Liver (tissue), 9 donors: ENCODE data around the gene ATXN7L3. TPM values are rescaled to one million over a fixed set of nuclear protein-coding genes. Genes with fewer than 3 reads are reported as not detected.
"Not testable (repeated sequence)": the region's sequence is repeated elsewhere in the genome, so short reads cannot be mapped to it uniquely, and the experiment has no call there.

Experiments used
- DNase-seq: peaks from one replicate; pipeline ENCODE4 v3.0.0-alpha.2; 2017; ENCODE audit warnings: low spot score
- H3K27ac ChIP-seq, 2 donors: one replicate each; pipeline ENCODE4 v1.7.0; 2013; ENCODE audit warnings: inconsistent platforms in 2 of 2, low read length in 2 of 2, control low read depth in 1 of 2, low read depth in 1 of 2, mild to moderate bottlenecking in 1 of 2
- H3K27me3 ChIP-seq, 4 donors: one replicate each; pipeline versions ENCODE4 v1.6.1 to v1.7.0; 2013; ENCODE audit warnings: low read length in 3 of 4, inconsistent platforms in 1 of 4, mild to moderate bottlenecking in 1 of 4, moderate library complexity in 1 of 4; ENCODE audit not compliant: control insufficient read depth in 4 of 4, insufficient read depth in 4 of 4
- H3K36me3 ChIP-seq, 4 donors: one replicate each; pipeline versions ENCODE4 v1.6.1 to v1.7.0; 2013; ENCODE audit warnings: low read length in 3 of 4, mild to moderate bottlenecking in 3 of 4, low read depth in 1 of 4, moderate library complexity in 1 of 4; ENCODE audit not compliant: control insufficient read depth in 4 of 4, insufficient read depth in 3 of 4
- H3K4me1 ChIP-seq, 4 donors: one replicate each; pipeline versions ENCODE4 v1.6.1 to v1.7.0; 2013; ENCODE audit warnings: low read length in 3 of 4, mild to moderate bottlenecking in 3 of 4, moderate library complexity in 1 of 4; ENCODE audit not compliant: control insufficient read depth in 4 of 4, insufficient read depth in 4 of 4
- H3K4me3 ChIP-seq, 3 donors: one replicate each; pipeline versions ENCODE4 v1.6.1 to v1.7.0; 2013; ENCODE audit warnings: low read length in 3 of 3, control low read depth in 1 of 3, low read depth in 1 of 3, mild to moderate bottlenecking in 1 of 3
- H3K9ac ChIP-seq, 2 donors: one replicate each; pipeline ENCODE4 v1.7.0; 2013; ENCODE audit warnings: low read length in 2 of 2, mild to moderate bottlenecking in 2 of 2, moderate library complexity in 2 of 2, control low read depth in 1 of 2, low read depth in 1 of 2
- H3K9me3 ChIP-seq, 4 donors: one replicate each; pipeline versions ENCODE4 v1.6.1 to v1.7.0; 2013; ENCODE audit warnings: low read length in 3 of 4; ENCODE audit not compliant: control insufficient read depth in 4 of 4
- EGR1 ChIP-seq, 2 donors: IDR thresholded peaks; 2 replicates each; pipeline ENCODE4 v1.6.1; 2016 to 2018; ENCODE audit warnings: antibody characterized with exemption in 2 of 2, low read depth in 2 of 2
- FOXA2 ChIP-seq: IDR thresholded peaks from 2 replicates; pipeline ENCODE4 v1.6.1; 2016; ENCODE audit warnings: antibody characterized with exemption
- GABPA ChIP-seq, 2 donors: IDR thresholded peaks in 1 of 2; conservative IDR thresholded peaks in 1 of 2; 2 replicates each; pipeline ENCODE4 v1.6.1; 2016; ENCODE audit warnings: antibody characterized with exemption in 2 of 2, mild to moderate bottlenecking in 1 of 2, moderate library complexity in 1 of 2
- JUND ChIP-seq, 2 donors: IDR thresholded peaks; 2 replicates each; pipeline ENCODE4 v1.6.1; 2016; ENCODE audit warnings: antibody characterized with exemption in 2 of 2
- NR2F2 ChIP-seq: IDR thresholded peaks from 2 replicates; pipeline ENCODE4 v1.6.1; 2016; ENCODE audit warnings: antibody characterized with exemption
- RAD21 ChIP-seq, 2 donors: IDR thresholded peaks; 2 replicates each; pipeline ENCODE4 v1.6.1; 2016; ENCODE audit warnings: antibody characterized with exemption in 2 of 2, mild to moderate bottlenecking in 2 of 2
- SP1 ChIP-seq: IDR thresholded peaks from 2 replicates; pipeline ENCODE4 v1.6.1; 2018; ENCODE audit warnings: antibody characterized with exemption, mild to moderate bottlenecking
- TAF1 ChIP-seq: conservative IDR thresholded peaks from 2 replicates; pipeline ENCODE4 v1.6.1; 2016; ENCODE audit warnings: antibody characterized with exemption, mild to moderate bottlenecking
- YY1 ChIP-seq: IDR thresholded peaks from 2 replicates; pipeline ENCODE4 v1.6.1; 2016; ENCODE audit warnings: antibody characterized with exemption, mild to moderate bottlenecking
- WGBS: extraction: QIAGEN DNeasy Blood & Tissue Kit; methylation state at CpG from one replicate; pipeline ENCODE4 v1.1.7; 2013; 5-methylcytosine and 5-hydroxymethylcytosine counted together
- polyA plus RNA-seq, 2 donors: library from polyadenylated mRNA; stranded (reverse) in 1 of 2; unstranded in 1 of 2; fragments of 200-250 nt in 1 of 2; fragments of >200 nt in 1 of 2; fragmentation: Nextera tagmentation in 1 of 2; extraction: Ambion mirVana in 1 of 2; gene quantifications; one replicate each; pipeline versions ENCODE4 v1.2.1 to v1.2.3, GENCODE V29; 2013 to 2015
- total RNA-seq, 2 donors: library from RNA; depleted of rRNA; stranded (reverse); fragments of >200 nt; gene quantifications; one replicate each; pipeline ENCODE4 v1.2.3, GENCODE V29; 2014
- TF ChIP-seq, protein P1 (sequence below): IDR thresholded peaks from 2 replicates; pipeline ENCODE4 v1.6.1; 2016; ENCODE audit warnings: antibody characterized with exemption, mild to moderate bottlenecking
- TF ChIP-seq, protein P2 (sequence below): IDR thresholded peaks from 2 replicates; pipeline ENCODE4 v1.6.1; 2016; ENCODE audit warnings: antibody characterized with exemption
- TF ChIP-seq, protein P3 (sequence below): IDR thresholded peaks from 2 replicates; pipeline ENCODE4 v1.6.1; 2016; ENCODE audit warnings: antibody characterized with exemption
- TF ChIP-seq, protein P4 (sequence below): IDR thresholded peaks from 2 replicates; pipeline ENCODE4 v1.6.1; 2016; ENCODE audit warnings: antibody characterized with exemption
- TF ChIP-seq, protein P5 (sequence below): fragments of 150-350 bp; IDR thresholded peaks from 2 replicates; pipeline ENCODE4 v1.5.1; 2017; ENCODE audit warnings: improper control_type of control experiment, low read depth, low read length; ENCODE audit not compliant: missing input control
- donor health status: healthy.
- donor health status: healthy.
- donor health status: healthy.
- donor health status: healthy.
- donor health status: healthy.

Gene ATXN7L3
- total and polyA plus RNA-seq, 4 donors: 5.1 to 20.9 (median 14.7) TPM

DNA sequence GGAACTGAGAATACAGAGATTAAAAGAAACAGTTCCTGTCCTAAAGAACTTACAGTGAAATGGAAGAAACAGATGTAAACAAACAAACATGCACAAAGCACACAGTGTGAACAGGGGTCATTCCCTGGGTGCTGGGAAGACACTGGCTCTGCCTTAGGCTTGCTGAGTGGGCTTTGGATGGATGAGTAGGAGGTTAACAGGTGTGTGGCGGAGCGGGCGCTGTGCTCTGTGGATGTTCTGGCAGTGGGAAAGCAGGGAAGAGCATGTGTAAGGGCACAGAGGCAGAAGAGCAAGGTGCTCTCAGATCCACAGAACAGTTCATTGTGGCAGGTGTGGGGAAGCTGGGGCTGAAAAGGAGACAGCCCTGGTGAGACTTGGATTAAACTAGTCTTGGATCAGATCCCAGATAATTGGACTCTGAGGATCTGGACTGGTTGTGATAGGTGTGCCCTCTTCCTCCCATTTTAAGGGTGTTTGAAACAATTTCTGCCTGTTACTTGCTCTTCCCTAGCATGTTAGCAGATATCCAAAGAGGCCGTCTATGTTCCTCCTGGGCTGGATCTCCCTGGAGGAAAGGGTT lies 49.8 kb downstream of the ATXN7L3 start (continued):
- TF ChIP-seq, protein P1, sequence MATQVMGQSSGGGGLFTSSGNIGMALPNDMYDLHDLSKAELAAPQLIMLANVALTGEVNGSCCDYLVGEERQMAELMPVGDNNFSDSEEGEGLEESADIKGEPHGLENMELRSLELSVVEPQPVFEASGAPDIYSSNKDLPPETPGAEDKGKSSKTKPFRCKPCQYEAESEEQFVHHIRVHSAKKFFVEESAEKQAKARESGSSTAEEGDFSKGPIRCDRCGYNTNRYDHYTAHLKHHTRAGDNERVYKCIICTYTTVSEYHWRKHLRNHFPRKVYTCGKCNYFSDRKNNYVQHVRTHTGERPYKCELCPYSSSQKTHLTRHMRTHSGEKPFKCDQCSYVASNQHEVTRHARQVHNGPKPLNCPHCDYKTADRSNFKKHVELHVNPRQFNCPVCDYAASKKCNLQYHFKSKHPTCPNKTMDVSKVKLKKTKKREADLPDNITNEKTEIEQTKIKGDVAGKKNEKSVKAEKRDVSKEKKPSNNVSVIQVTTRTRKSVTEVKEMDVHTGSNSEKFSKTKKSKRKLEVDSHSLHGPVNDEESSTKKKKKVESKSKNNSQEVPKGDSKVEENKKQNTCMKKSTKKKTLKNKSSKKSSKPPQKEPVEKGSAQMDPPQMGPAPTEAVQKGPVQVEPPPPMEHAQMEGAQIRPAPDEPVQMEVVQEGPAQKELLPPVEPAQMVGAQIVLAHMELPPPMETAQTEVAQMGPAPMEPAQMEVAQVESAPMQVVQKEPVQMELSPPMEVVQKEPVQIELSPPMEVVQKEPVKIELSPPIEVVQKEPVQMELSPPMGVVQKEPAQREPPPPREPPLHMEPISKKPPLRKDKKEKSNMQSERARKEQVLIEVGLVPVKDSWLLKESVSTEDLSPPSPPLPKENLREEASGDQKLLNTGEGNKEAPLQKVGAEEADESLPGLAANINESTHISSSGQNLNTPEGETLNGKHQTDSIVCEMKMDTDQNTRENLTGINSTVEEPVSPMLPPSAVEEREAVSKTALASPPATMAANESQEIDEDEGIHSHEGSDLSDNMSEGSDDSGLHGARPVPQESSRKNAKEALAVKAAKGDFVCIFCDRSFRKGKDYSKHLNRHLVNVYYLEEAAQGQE: no peak
- TF ChIP-seq GABPA (IDR thresholded peaks at IDR 0.05 in 1 of 2, conservative IDR thresholded peaks at IDR 0.05 in 1 of 2) (no peak), NR2F2 (no peak)

DNA sequence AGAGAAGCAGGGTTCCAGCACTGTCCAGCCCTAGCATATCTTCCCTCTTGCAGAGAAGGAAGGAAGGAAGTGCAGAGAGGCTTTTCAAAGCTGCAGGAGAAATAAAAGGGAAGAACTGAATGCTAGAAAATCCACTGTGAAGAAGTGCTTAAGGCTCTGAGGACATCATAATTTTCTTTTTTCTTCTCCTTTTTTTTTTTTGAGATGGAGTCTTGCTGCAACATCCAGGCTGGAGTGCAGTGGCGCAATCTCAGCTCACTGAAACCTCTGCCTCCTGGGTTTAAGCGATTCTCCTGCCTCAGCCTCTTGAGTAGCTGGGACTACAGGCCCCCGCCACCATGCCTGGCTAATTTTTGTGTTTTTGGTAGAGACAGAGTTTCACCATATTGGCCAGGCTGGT lies 50.6 kb downstream of the ATXN7L3 start:
- H3K27ac ChIP-seq: not testable (repeated sequence)

DNA sequence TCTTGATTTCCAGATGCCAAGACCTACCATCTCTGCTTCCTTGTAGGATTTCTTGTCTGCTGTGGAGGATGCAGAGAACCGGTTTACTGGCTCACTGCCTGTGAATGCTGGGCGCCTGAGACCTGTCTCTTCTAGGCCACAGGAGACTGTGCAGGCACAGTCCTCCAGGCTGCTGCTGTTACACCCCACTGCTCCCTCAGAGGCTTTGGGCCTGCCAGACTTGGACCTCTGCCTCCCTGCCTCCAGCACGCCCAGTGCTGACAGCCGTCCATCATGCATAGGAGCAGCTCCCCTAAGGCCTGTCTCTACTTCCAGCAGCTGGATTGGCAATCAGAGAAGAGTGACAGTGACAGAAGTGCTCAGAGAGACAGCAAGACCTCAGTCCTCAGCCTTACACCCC lies 51.9 kb downstream of the ATXN7L3 start:
- Histone ChIP-seq H3K9ac (no peak overlapping the region), H3K4me1 (peaks cover 0 to 2% (median under 1%) of the 10 kb centered on the region in 4 donors), H3K27ac (no peak overlapping the region), H3K27me3 (no peaks in the 10 kb centered on the region), H3K36me3 (no peaks in the 10 kb centered on the region), H3K4me3 (no peak overlapping the region), H3K9me3 (no peaks in the 10 kb centered on the region)
- no peak for DNase-seq
- TF ChIP-seq, protein P2, sequence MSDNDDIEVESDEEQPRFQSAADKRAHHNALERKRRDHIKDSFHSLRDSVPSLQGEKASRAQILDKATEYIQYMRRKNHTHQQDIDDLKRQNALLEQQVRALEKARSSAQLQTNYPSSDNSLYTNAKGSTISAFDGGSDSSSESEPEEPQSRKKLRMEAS: no peak
- no peak for TF ChIP-seq NR2F2
- no peak for TF ChIP-seq FOXA2
- TF ChIP-seq YY1: no peak
- no peak for TF ChIP-seq TAF1
- TF ChIP-seq JUND (IDR thresholded peaks at IDR 0.05): no peak
- no peak for TF ChIP-seq EGR1 (IDR thresholded peaks at IDR 0.05; ENCODE audit: low read depth in 2 of 2)
- TF ChIP-seq, protein P3, sequence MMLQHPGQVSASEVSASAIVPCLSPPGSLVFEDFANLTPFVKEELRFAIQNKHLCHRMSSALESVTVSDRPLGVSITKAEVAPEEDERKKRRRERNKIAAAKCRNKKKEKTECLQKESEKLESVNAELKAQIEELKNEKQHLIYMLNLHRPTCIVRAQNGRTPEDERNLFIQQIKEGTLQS: no peak
- TF ChIP-seq SP1: no peak
- TF ChIP-seq GABPA (IDR thresholded peaks at IDR 0.05 in 1 of 2, conservative IDR thresholded peaks at IDR 0.05 in 1 of 2): no peak
- TF ChIP-seq RAD21 (IDR thresholded peaks at IDR 0.05): no peak
- TF ChIP-seq, protein P1: no peak
- TF ChIP-seq, protein P4, sequence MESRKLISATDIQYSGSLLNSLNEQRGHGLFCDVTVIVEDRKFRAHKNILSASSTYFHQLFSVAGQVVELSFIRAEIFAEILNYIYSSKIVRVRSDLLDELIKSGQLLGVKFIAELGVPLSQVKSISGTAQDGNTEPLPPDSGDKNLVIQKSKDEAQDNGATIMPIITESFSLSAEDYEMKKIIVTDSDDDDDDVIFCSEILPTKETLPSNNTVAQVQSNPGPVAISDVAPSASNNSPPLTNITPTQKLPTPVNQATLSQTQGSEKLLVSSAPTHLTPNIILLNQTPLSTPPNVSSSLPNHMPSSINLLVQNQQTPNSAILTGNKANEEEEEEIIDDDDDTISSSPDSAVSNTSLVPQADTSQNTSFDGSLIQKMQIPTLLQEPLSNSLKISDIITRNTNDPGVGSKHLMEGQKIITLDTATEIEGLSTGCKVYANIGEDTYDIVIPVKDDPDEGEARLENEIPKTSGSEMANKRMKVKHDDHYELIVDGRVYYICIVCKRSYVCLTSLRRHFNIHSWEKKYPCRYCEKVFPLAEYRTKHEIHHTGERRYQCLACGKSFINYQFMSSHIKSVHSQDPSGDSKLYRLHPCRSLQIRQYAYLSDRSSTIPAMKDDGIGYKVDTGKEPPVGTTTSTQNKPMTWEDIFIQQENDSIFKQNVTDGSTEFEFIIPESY: no peak
- TF ChIP-seq, protein P5, sequence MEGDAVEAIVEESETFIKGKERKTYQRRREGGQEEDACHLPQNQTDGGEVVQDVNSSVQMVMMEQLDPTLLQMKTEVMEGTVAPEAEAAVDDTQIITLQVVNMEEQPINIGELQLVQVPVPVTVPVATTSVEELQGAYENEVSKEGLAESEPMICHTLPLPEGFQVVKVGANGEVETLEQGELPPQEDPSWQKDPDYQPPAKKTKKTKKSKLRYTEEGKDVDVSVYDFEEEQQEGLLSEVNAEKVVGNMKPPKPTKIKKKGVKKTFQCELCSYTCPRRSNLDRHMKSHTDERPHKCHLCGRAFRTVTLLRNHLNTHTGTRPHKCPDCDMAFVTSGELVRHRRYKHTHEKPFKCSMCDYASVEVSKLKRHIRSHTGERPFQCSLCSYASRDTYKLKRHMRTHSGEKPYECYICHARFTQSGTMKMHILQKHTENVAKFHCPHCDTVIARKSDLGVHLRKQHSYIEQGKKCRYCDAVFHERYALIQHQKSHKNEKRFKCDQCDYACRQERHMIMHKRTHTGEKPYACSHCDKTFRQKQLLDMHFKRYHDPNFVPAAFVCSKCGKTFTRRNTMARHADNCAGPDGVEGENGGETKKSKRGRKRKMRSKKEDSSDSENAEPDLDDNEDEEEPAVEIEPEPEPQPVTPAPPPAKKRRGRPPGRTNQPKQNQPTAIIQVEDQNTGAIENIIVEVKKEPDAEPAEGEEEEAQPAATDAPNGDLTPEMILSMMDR: no peak
- WGBS: 99% methylated on average over 4 of the region's 4 CpGs

More for the DNA sequence above, 50.6 kb downstream of the ATXN7L3 start:
- H3K9ac ChIP-seq, DNase-seq, H3K9me3 ChIP-seq, H3K4me1 ChIP-seq, H3K27me3 ChIP-seq, H3K4me3 ChIP-seq, H3K36me3 ChIP-seq: not testable (repeated sequence)
- WGBS: 94% methylated on average over 3 of the region's 3 CpGs
